ENCODE results near the gene PPP4R4.

- TF ChIP-seq GATA2 (IDR thresholded peaks at IDR 0.05; ENCODE audit: low read depth, low read length) (no peak), GATA3 (IDR thresholded peaks at IDR 0.05; ENCODE audit: low read depth, low read length) (no peak)
These were observed 31.3 kb upstream of the PPP4R4 start for GRCh38 chr14:94142836-94143235.

Measured in SH-SY5Y (cell line).